Cardiac muscle cell (in vitro differentiated cells and primary cell): ENCODE measurements around the gene WDR82. TPM values are rescaled to one million over a fixed set of nuclear protein-coding genes. Genes with fewer than 3 reads are reported as not detected.
A peak's percentile ranks its signal among the peaks of the same experiment; 100 is the strongest.

Experiments
- DNase-seq, 2 donors: peaks; one replicate each; pipeline versions ENCODE4 v3.0.0 to v3.0.0-alpha.2; 2010 to 2017; ENCODE audit warnings: low read depth in 1 of 2, low spot score in 1 of 2
- H3K27ac ChIP-seq: fragments of 200-600 bp; sonication (generic); 2 replicates; pipeline ENCODE4 v1.5.1; 2016
- H3K27me3 ChIP-seq: fragments of 200-600 bp; sonication (generic); 2 replicates; pipeline ENCODE4 v1.6.0; 2016; ENCODE audit warnings: control low read depth
- H3K36me3 ChIP-seq: fragments of 200-600 bp; sonication (generic); 2 replicates; pipeline ENCODE4 v1.5.1; 2016; ENCODE audit warnings: control low read depth
- H3K4me1 ChIP-seq: fragments of 200-600 bp; sonication (generic); 2 replicates; pipeline ENCODE4 v1.8.1; 2017; ENCODE audit warnings: low read depth, mild to moderate bottlenecking, mixed run types
- H3K4me3 ChIP-seq: fragments of 200-600 bp; sonication (generic); 2 replicates; pipeline ENCODE4 v1.5.1; 2016; ENCODE audit warnings: mild to moderate bottlenecking
- H3K9me3 ChIP-seq: fragments of 200-600 bp; sonication (generic); 2 replicates; pipeline ENCODE4 v1.5.1; 2017; ENCODE audit warnings: low read depth, mild to moderate bottlenecking, control low read depth
- CTCF ChIP-seq: IDR thresholded peaks from 2 replicates; pipeline ENCODE4 v1.5.1; 2012; ENCODE audit warnings: low read depth, mild to moderate bottlenecking, low read length
- polyA plus RNA-seq: library from polyadenylated mRNA; unstranded; fragments of >200 nt; fragmentation: Nextera tagmentation; extraction: Ambion mirVana; gene quantifications from 2 replicates; pipeline ENCODE4 v1.2.1, GENCODE V29; 2016
- total RNA-seq: library from RNA; depleted of rRNA; stranded (reverse); fragments of >200 nt; gene quantifications from 2 replicates; pipeline ENCODE4 v1.2.3, GENCODE V29; 2016

The WDR82 gene
- total and polyA plus RNA-seq, 2 experiments from 2014 or later: 30.7 to 35.4 TPM

DNA sequence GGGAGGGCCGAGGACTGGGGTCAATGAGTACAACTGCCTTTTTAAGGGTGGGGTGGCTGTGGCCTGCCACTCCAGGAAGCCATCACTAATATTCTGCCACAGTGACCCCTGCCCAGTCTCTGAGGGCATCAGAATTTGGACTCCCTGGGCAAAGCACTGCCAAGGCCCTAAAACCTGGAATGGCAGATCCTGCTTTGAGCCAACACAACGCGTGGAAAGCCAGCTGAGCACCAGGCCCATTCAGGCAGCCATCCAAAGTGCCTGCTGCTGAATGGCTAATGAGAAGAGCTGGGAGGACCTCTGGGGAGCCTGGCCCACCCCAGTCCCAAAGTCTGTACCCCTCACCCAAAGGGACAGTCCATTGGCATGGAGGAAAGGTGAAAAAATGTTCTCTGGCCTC, 44.5 kb downstream of the WDR82 start:
- Histone ChIP-seq H3K4me1 (peaks cover 14% of the 10 kb centered on the region), H3K36me3 (peaks cover 14% of the 10 kb centered on the region), H3K9me3 (no peaks in the 10 kb centered on the region), H3K27me3 (no peaks in the 10 kb centered on the region), H3K4me3 (no peak overlapping the region), H3K27ac (no peak overlapping the region)
- DNase-seq: no peak
- no peak for TF ChIP-seq CTCF

GRCh38 chr3:52233108-52233591, 45.3 kb downstream of the WDR82 start:
- Histone ChIP-seq H3K27me3 (no peaks in the 10 kb centered on the region), H3K4me3 (no peak overlapping the region), H3K4me1 (peaks cover 10% of the 10 kb centered on the region), H3K9me3 (no peaks in the 10 kb centered on the region), H3K36me3 (peaks cover 14% of the 10 kb centered on the region), H3K27ac (no peak overlapping the region)
- no peak for DNase-seq
- no peak for TF ChIP-seq CTCF

GRCh38 chr3:52232279-52233107, 46.0 kb downstream of the WDR82 start:
- no peak for TF ChIP-seq CTCF
- Histone ChIP-seq H3K9me3 (no peaks in the 10 kb centered on the region), H3K4me3 (no peak overlapping the region), H3K27ac (no peak overlapping the region), H3K4me1 (peaks cover 9% of the 10 kb centered on the region), H3K27me3 (no peaks in the 10 kb centered on the region), H3K36me3 (peaks cover 14% of the 10 kb centered on the region)
- no peak for DNase-seq

- peak; percentile 83 for TF ChIP-seq CTCF
- H3K4me1 ChIP-seq: peaks cover 5% of the 10 kb centered on the region
- H3K36me3 ChIP-seq: peaks cover 14% of the 10 kb centered on the region
These were observed 46.8 kb downstream of the WDR82 start for GRCh38 chr3:52231502-52232278.

DNA sequence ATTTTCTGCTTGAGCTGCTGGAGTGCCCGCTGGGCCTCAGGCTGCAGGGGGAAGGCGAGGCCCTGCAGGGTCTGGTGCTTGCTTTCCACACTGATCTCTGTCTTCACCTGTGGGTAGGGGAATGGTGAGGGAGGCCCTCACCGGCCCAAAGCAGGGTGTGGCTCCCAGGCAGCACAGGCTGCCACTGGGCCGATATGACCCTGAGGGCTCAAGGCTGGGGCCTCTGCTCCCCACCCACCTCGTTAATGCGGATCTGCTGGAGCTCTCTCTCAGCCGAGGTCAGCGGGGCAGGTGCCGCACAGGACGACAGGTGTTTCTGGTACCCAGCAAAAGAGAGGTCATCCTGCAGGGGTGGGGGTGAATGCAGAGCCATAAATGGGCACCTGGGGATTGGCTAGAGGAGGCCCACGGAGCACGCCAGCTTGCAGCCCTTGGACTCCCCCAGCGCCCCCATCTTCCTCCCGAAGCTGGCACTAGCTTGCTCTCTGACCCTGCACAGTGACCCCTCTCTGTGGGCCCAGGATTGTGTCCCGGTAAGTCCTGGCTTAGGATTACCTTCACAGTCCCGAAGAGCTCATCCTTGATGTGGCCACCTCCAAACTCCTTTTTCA, 47.5 kb downstream of the WDR82 start:
- Histone ChIP-seq H3K36me3 (peaks cover 14% of the 10 kb centered on the region), H3K9me3 (no peaks in the 10 kb centered on the region), H3K27ac (no peak overlapping the region), H3K4me3 (no peak overlapping the region), H3K4me1 (no peaks in the 10 kb centered on the region), H3K27me3 (no peaks in the 10 kb centered on the region)
- TF ChIP-seq CTCF: no peak
- no peak for DNase-seq

More at GRCh38 chr3:52231502-52232278, 46.8 kb downstream of the WDR82 start:
- peak; percentile 64 to 65 for DNase-seq
- H3K4me3 ChIP-seq: no peak overlapping the region
- H3K9me3 ChIP-seq: no peaks in the 10 kb centered on the region
- H3K27me3 ChIP-seq: no peaks in the 10 kb centered on the region
- H3K27ac ChIP-seq: no peak overlapping the region
